ENCODE results near the gene ZDHHC18. TPM values are rescaled to one million over a fixed set of nuclear protein-coding genes. Genes with fewer than 3 reads are reported as not detected.
"Not testable (repeated sequence)": the region's sequence is repeated elsewhere in the genome, so short reads cannot be mapped to it uniquely, and the experiment has no call there.

Gene ZDHHC18
- total RNA-seq, 1 donor from 2014 or later: 19.2 TPM

- no peak for DNase-seq
Measured at GRCh38 chr1:26833432-26834405, 7.2 kb downstream of the ZDHHC18 start.

GRCh38 chr1:26837665-26838064, 11.2 kb downstream of the ZDHHC18 start:
- not testable (repeated sequence) for DNase-seq

GRCh38 chr1:26838474-26839338, 12.2 kb downstream of the ZDHHC18 start:
- no peak for DNase-seq

- DNase-seq: no peak
Measured at GRCh38 chr1:26839339-26839722, 12.8 kb downstream of the ZDHHC18 start.

GRCh38 chr1:26839779-26840178, 13.3 kb downstream of the ZDHHC18 start:
- no peak for DNase-seq

- no peak for DNase-seq
Measured at GRCh38 chr1:26844424-26845196, 18.1 kb downstream of the ZDHHC18 start.

GRCh38 chr1:26847826-26848225, 21.3 kb downstream of the ZDHHC18 start:
- DNase-seq: not testable (repeated sequence)

GRCh38 chr1:26848499-26848898, 22.0 kb downstream of the ZDHHC18 start:
- no peak for DNase-seq

- DNase-seq: peak; percentile 23
Measured at GRCh38 chr1:26848941-26849774, 22.7 kb downstream of the ZDHHC18 start.

- DNase-seq: no peak
Measured at GRCh38 chr1:26851106-26851684, 24.7 kb downstream of the ZDHHC18 start.

GRCh38 chr1:26852701-26853100, 26.2 kb downstream of the ZDHHC18 start:
- DNase-seq: no peak

GRCh38 chr1:26853156-26853555, 26.7 kb downstream of the ZDHHC18 start:
- DNase-seq: peak; percentile 29

GRCh38 chr1:26853600-26853999, 27.1 kb downstream of the ZDHHC18 start:
- DNase-seq: no peak

- DNase-seq: no peak
Measured at GRCh38 chr1:26854906-26855305, 28.4 kb downstream of the ZDHHC18 start.

- DNase-seq: no peak
Measured at GRCh38 chr1:26855636-26856035, 29.1 kb downstream of the ZDHHC18 start.

- no peak for DNase-seq
Measured at GRCh38 chr1:26856181-26856580, 29.7 kb downstream of the ZDHHC18 start.

GRCh38 chr1:26856604-26857469, 30.3 kb downstream of the ZDHHC18 start:
- DNase-seq: no peak

- DNase-seq: no peak
Measured at GRCh38 chr1:26857473-26858060, 31.1 kb downstream of the ZDHHC18 start.

- no peak for DNase-seq
Measured at GRCh38 chr1:26858160-26858559, 31.7 kb downstream of the ZDHHC18 start.

All from occipital lobe (tissue), 2 donors.